Measurements from ENCODE around the gene NR3C2.

The NR3C2 gene

GRCh38 chr4:148438047-148438446, 4.2 kb downstream of the NR3C2 start:
- TF ChIP-seq PAX5 (IDR thresholded peaks at IDR 0.05; ENCODE audit: insufficient read depth, low read length, severe bottlenecking) (no peak), POLR2A (IDR thresholded peaks at IDR 0.05; ENCODE audit: low read depth, low read length) (no peak), POU2F2 (IDR thresholded peaks at IDR 0.05; ENCODE audit: low read depth, low read length) (no peak), SPI1 (IDR thresholded peaks at IDR 0.05; ENCODE audit: low read depth, low read length) (no peak), TAF1 (IDR thresholded peaks at IDR 0.05; ENCODE audit: low read depth, low read length) (no peak), POLR2AphosphoS5 (IDR thresholded peaks at IDR 0.05; ENCODE audit: low read depth, low read length) (no peak)
- DNase-seq (ENCODE audit: insufficient read length, low spot score) (no peak), FAIRE-seq (no peak)

GRCh38 chr4:148437439-148437838, 4.8 kb downstream of the NR3C2 start:
- FAIRE-seq: no peak
- no peak for DNase-seq (ENCODE audit: insufficient read length, low spot score)
- TF ChIP-seq POLR2A (IDR thresholded peaks at IDR 0.05; ENCODE audit: low read depth, low read length) (no peak), POLR2AphosphoS5 (IDR thresholded peaks at IDR 0.05; ENCODE audit: low read depth, low read length) (no peak)

GRCh38 chr4:148436512-148436911, 5.7 kb downstream of the NR3C2 start:
- FAIRE-seq (no peak), DNase-seq (ENCODE audit: insufficient read length, low spot score) (no peak)
- TF ChIP-seq POU2F2 (IDR thresholded peaks at IDR 0.05; ENCODE audit: low read depth, low read length) (no peak), POLR2A (IDR thresholded peaks at IDR 0.05; ENCODE audit: low read depth, low read length) (no peak), SPI1 (IDR thresholded peaks at IDR 0.05; ENCODE audit: low read depth, low read length) (no peak), PAX5 (IDR thresholded peaks at IDR 0.05; ENCODE audit: insufficient read depth, low read length, severe bottlenecking) (no peak), POLR2AphosphoS5 (IDR thresholded peaks at IDR 0.05; ENCODE audit: low read depth, low read length) (no peak)

GRCh38 chr4:148435654-148436406, 6.4 kb downstream of the NR3C2 start:
- TF ChIP-seq TAF1 (IDR thresholded peaks at IDR 0.05; ENCODE audit: low read depth, low read length): no peak
- no peak for TF ChIP-seq POLR2AphosphoS5 (IDR thresholded peaks at IDR 0.05; ENCODE audit: low read depth, low read length)
- TF ChIP-seq POLR2A (IDR thresholded peaks at IDR 0.05; ENCODE audit: low read depth, low read length): no peak
- TF ChIP-seq POU2F2 (IDR thresholded peaks at IDR 0.05; ENCODE audit: low read depth, low read length): no peak
- no peak for TF ChIP-seq PAX5 (IDR thresholded peaks at IDR 0.05; ENCODE audit: insufficient read depth, low read length, severe bottlenecking)
- TF ChIP-seq SPI1 (IDR thresholded peaks at IDR 0.05; ENCODE audit: low read depth, low read length): no peak
- no peak for FAIRE-seq
- no peak for DNase-seq (ENCODE audit: insufficient read length, low spot score)

DNA sequence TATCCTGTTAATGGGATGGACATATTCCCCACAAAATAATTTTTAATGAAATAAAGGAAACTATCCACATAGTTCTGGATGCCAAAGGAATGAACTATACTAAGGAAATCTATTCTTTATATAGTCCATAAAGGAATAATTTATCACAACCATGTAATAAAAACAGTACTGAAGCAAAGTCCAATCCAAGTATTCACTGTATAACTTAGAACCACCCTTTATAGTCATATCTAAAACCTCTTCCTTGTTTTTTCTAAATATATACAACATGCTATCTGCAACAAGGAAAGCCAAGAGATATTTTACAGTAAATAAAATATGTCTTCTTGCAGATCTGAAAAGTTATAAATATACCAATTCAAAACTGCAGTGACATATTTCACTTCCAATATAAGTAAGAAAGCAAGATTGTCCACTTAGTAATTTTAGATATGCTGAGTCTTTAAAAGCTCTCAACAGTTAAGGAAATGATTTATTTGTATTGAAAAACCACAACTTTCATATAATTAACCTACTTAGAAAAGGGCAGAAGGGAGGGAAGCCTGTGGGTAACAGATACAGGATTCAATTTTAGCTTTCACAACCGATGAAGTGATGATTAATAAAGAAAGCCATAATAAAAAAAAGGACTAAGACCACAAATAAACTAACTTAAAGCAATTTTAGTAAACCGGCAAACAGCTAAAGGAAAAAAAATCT, 8.0 kb downstream of the NR3C2 start:
- FAIRE-seq (no peak), DNase-seq (ENCODE audit: insufficient read length, low spot score) (no peak)
- TF ChIP-seq TAF1 (IDR thresholded peaks at IDR 0.05; ENCODE audit: low read depth, low read length) (no peak), POLR2A (IDR thresholded peaks at IDR 0.05; ENCODE audit: low read depth, low read length) (no peak), PAX5 (IDR thresholded peaks at IDR 0.05; ENCODE audit: insufficient read depth, low read length, severe bottlenecking) (no peak), POU2F2 (IDR thresholded peaks at IDR 0.05; ENCODE audit: low read depth, low read length) (no peak), POLR2AphosphoS5 (IDR thresholded peaks at IDR 0.05; ENCODE audit: low read depth, low read length) (no peak), SPI1 (IDR thresholded peaks at IDR 0.05; ENCODE audit: low read depth, low read length) (no peak)

- no peak for DNase-seq (ENCODE audit: insufficient read length, low spot score)
- FAIRE-seq: no peak
- TF ChIP-seq POLR2A (IDR thresholded peaks at IDR 0.05; ENCODE audit: low read depth, low read length): no peak
- TF ChIP-seq SPI1 (IDR thresholded peaks at IDR 0.05; ENCODE audit: low read depth, low read length): no peak
- TF ChIP-seq POLR2AphosphoS5 (IDR thresholded peaks at IDR 0.05; ENCODE audit: low read depth, low read length): no peak
- TF ChIP-seq PAX5 (IDR thresholded peaks at IDR 0.05; ENCODE audit: insufficient read depth, low read length, severe bottlenecking): no peak
- TF ChIP-seq TAF1 (IDR thresholded peaks at IDR 0.05; ENCODE audit: low read depth, low read length): no peak
- TF ChIP-seq POU2F2 (IDR thresholded peaks at IDR 0.05; ENCODE audit: low read depth, low read length): no peak
Observed at GRCh38 chr4:148431401-148431800, 10.8 kb downstream of the NR3C2 start.

GRCh38 chr4:148430854-148431253, 11.4 kb downstream of the NR3C2 start:
- TF ChIP-seq POLR2AphosphoS5 (IDR thresholded peaks at IDR 0.05; ENCODE audit: low read depth, low read length): no peak
- TF ChIP-seq POLR2A (IDR thresholded peaks at IDR 0.05; ENCODE audit: low read depth, low read length): no peak
- TF ChIP-seq POU2F2 (IDR thresholded peaks at IDR 0.05; ENCODE audit: low read depth, low read length): no peak
- TF ChIP-seq PAX5 (IDR thresholded peaks at IDR 0.05; ENCODE audit: insufficient read depth, low read length, severe bottlenecking): no peak
- no peak for TF ChIP-seq TAF1 (IDR thresholded peaks at IDR 0.05; ENCODE audit: low read depth, low read length)
- TF ChIP-seq SPI1 (IDR thresholded peaks at IDR 0.05; ENCODE audit: low read depth, low read length): no peak
- FAIRE-seq (no peak), DNase-seq (ENCODE audit: insufficient read length, low spot score) (no peak)

DNA sequence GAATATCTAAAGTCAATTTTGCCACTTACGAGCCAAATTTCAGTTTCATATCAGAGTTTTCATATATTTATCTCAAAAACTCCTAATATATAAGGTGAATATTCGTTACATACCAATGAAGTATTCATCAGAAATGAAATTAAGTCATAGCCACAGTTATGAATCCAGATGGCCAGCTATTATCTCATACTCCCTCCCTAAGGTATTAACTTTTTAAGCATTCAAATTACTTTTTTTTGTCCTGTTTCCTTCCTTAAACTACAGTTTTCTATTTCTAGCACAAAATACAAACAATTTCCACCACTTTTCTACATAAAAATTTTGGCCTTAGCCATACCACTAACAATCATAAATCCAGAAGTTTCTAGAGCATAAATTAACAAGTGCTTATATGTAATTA, 13.0 kb downstream of the NR3C2 start:
- TF ChIP-seq PAX5 (IDR thresholded peaks at IDR 0.05; ENCODE audit: insufficient read depth, low read length, severe bottlenecking) (no peak), POLR2A (IDR thresholded peaks at IDR 0.05; ENCODE audit: low read depth, low read length) (no peak), POLR2AphosphoS5 (IDR thresholded peaks at IDR 0.05; ENCODE audit: low read depth, low read length) (no peak), TAF1 (IDR thresholded peaks at IDR 0.05; ENCODE audit: low read depth, low read length) (no peak), POU2F2 (IDR thresholded peaks at IDR 0.05; ENCODE audit: low read depth, low read length) (no peak)
- DNase-seq (ENCODE audit: insufficient read length, low spot score) (no peak), FAIRE-seq (no peak)

DNA sequence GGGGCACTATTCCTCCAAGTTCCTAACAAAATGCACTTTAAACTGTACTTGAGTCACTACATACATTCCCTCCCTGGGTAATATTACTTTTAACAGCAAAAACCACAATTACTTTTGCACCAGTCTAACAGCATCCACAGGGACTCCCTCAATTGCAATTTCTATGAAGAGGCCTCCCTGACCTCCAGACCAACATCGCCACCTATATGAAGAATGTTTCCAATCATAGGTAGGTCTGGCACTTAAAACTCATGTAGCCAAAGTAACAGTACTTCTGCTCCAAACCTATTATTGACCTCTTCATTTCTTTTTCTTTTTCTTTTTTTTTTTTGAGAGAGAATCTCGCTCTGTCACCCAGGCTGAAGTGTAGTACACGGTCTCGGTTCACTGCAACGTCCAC, 15.6 kb downstream of the NR3C2 start:
- FAIRE-seq (no peak), DNase-seq (ENCODE audit: insufficient read length, low spot score) (no peak)
- TF ChIP-seq POLR2AphosphoS5 (IDR thresholded peaks at IDR 0.05; ENCODE audit: low read depth, low read length): no peak
- no peak for TF ChIP-seq PAX5 (IDR thresholded peaks at IDR 0.05; ENCODE audit: insufficient read depth, low read length, severe bottlenecking)
- no peak for TF ChIP-seq POU2F2 (IDR thresholded peaks at IDR 0.05; ENCODE audit: low read depth, low read length)
- TF ChIP-seq POLR2A (IDR thresholded peaks at IDR 0.05; ENCODE audit: low read depth, low read length): no peak
- no peak for TF ChIP-seq SPI1 (IDR thresholded peaks at IDR 0.05; ENCODE audit: low read depth, low read length)
- TF ChIP-seq TAF1 (IDR thresholded peaks at IDR 0.05; ENCODE audit: low read depth, low read length): no peak
